ENCODE data around the gene ADCY6.

GRCh38 chr12:48824112-48824511 lies 35.2 kb upstream of the ADCY6 start:
- no peak for TF ChIP-seq CTCF (IDR thresholded peaks at IDR 0.05)
- TF ChIP-seq SIN3A (IDR thresholded peaks at IDR 0.05; ENCODE audit: borderline replicate concordance, insufficient read depth, low read depth, low read length) = no peak
- TF ChIP-seq REST (IDR thresholded peaks at IDR 0.05; ENCODE audit: insufficient read depth in 1 of 2, low read depth in 2 of 2, low read length in 1 of 2) = no peak
- TF ChIP-seq POLR2AphosphoS5 (IDR thresholded peaks at IDR 0.05; ENCODE audit: low read depth, low read length) = no peak
